Left lung (tissue), 10 donors: ENCODE results near the gene CD276. TPM values are rescaled to one million over a fixed set of nuclear protein-coding genes. Genes with fewer than 3 reads are reported as not detected.

Experiments
- ATAC-seq: fragments of 200-7000 bp; cut with Tn5 transposase; one replicate; pipeline ENCODE4 v1.9.1; 2020; ENCODE audit warnings: moderate library complexity
- DNase-seq, 4 donors: peaks; one replicate each; pipeline ENCODE4 v3.0.0-alpha.2; 2013 to 2020
- H3K27ac ChIP-seq, 2 donors: fragments of 200-600 bp; sonication (generic) in 1 of 2; one replicate each; pipeline versions ENCODE4 v1.5.0 to v1.8.0; 2020 to 2021
- H3K27me3 ChIP-seq, 2 donors: fragments of 200-600 bp; sonication (generic) in 1 of 2; one replicate each; pipeline versions ENCODE4 v1.5.0 to v1.8.0; 2020 to 2021
- H3K36me3 ChIP-seq, 2 donors: fragments of 200-600 bp; sonication (generic) in 1 of 2; one replicate each; pipeline versions ENCODE4 v1.5.0 to v1.8.0; 2020 to 2021
- H3K4me1 ChIP-seq, 2 donors: fragments of 200-600 bp; one replicate each; pipeline ENCODE4 v1.8.0; 2021
- H3K4me3 ChIP-seq, 2 donors: fragments of 200-600 bp; sonication (generic) in 1 of 2; one replicate each; pipeline versions ENCODE4 v1.5.0 to v1.8.0; 2020 to 2021; ENCODE audit warnings: mild to moderate bottlenecking in 1 of 2
- H3K9me3 ChIP-seq, 2 donors: fragments of 200-600 bp; sonication (generic) in 1 of 2; one replicate each; pipeline versions ENCODE4 v1.5.0 to v1.8.0; 2020 to 2021
- CTCF ChIP-seq, 2 donors: fragments of 200-600 bp; sonication (generic) in 1 of 2; IDR thresholded peaks; one replicate each; pipeline versions ENCODE4 v1.5.0 to v1.8.0; 2021; ENCODE audit warnings: antibody characterized with exemption in 2 of 2
- intact Hi-C, 2 donors: fragments of 100-400 bp; cut with DNase I; formaldehyde crosslinking; loops; one replicate each; pipeline versions ENCODE4 v1.11.2 to v1.14.2; 2022
- polyA plus RNA-seq, 6 donors: library from polyadenylated mRNA; unstranded; fragments of 120-200 nt; gene quantifications; one replicate each; pipeline ENCODE4 v1.2.1, GENCODE V29; 2013; ENCODE audit not compliant: insufficient read length in 6 of 6
- total RNA-seq, 2 donors: library from RNA; stranded (reverse); fragmentation: NEBNext Ultra II Directional; extraction: Animal tissue kit (Norgen Biotek cat#: 25700); gene quantifications; one replicate each; pipeline ENCODE4 v1.2.1, GENCODE V29; 2021
- donor health status: DM: no; HTN: yes; CAD: no.
- donor health status: DM: no; HTN: no; CAD: no.

Gene CD276
- total and polyA plus RNA-seq, 8 donors: 71.9 to 185 (median 156) TPM

- H3K9me3 ChIP-seq: no peaks in the 10 kb centered on the region
- H3K36me3 ChIP-seq: no peaks in the 10 kb centered on the region
- no peak for TF ChIP-seq CTCF (IDR thresholded peaks at IDR 0.05)
- no peak overlapping the region for H3K27ac ChIP-seq
- H3K4me3 ChIP-seq: no peak overlapping the region
- ATAC-seq (no peak), DNase-seq (no peak)
- intact Hi-C loops: no loop called here
- H3K27me3 ChIP-seq: peaks cover 0 to 6% of the 10 kb centered on the region in 2 donors
- peaks cover 0 to 11% of the 10 kb centered on the region in 2 donors for H3K4me1 ChIP-seq
Observed at GRCh38 chr15:73648014-73648295, 36.2 kb upstream of the CD276 start.

GRCh38 chr15:73650416-73651126 lies 33.6 kb upstream of the CD276 start:
- H3K4me3 ChIP-seq: no peak overlapping the region
- DNase-seq: no peak
- ATAC-seq: no peak
- peaks cover 0 to 6% of the 10 kb centered on the region in 2 donors for H3K27me3 ChIP-seq
- no peaks in the 10 kb centered on the region for H3K9me3 ChIP-seq
- no peaks in the 10 kb centered on the region for H3K36me3 ChIP-seq
- no peak for TF ChIP-seq CTCF (IDR thresholded peaks at IDR 0.05)
- H3K4me1 ChIP-seq: peaks cover 0 to 11% of the 10 kb centered on the region in 2 donors
- H3K27ac ChIP-seq: no peak overlapping the region
- intact Hi-C loops: no loop called here

- H3K36me3 ChIP-seq: no peaks in the 10 kb centered on the region
- H3K4me1 ChIP-seq: peaks cover 0 to 11% of the 10 kb centered on the region in 2 donors
- intact Hi-C loops: no loop called here
- H3K4me3 ChIP-seq: no peak overlapping the region
- no peak for DNase-seq
- H3K9me3 ChIP-seq: no peaks in the 10 kb centered on the region
- peaks cover 0 to 3% of the 10 kb centered on the region in 2 donors for H3K27me3 ChIP-seq
- ATAC-seq: no peak
- no peak for TF ChIP-seq CTCF (IDR thresholded peaks at IDR 0.05)
- H3K27ac ChIP-seq: no peak overlapping the region
Observed at GRCh38 chr15:73654659-73655058, 29.5 kb upstream of the CD276 start.

- Histone ChIP-seq H3K27me3 (peaks cover 0 to 3% of the 10 kb centered on the region in 2 donors), H3K4me3 (no peak overlapping the region), H3K4me1 (peaks cover 0 to 8% of the 10 kb centered on the region in 2 donors), H3K27ac (no peak overlapping the region), H3K9me3 (no peaks in the 10 kb centered on the region), H3K36me3 (no peaks in the 10 kb centered on the region)
- intact Hi-C loops: no loop called here
- no peak for TF ChIP-seq CTCF (IDR thresholded peaks at IDR 0.05)
- DNase-seq: no peak
- ATAC-seq: no peak
Observed at GRCh38 chr15:73655724-73656123, 28.5 kb upstream of the CD276 start.

GRCh38 chr15:73658645-73659044 lies 25.5 kb upstream of the CD276 start:
- H3K9me3 ChIP-seq: peaks cover 0 to 6% of the 10 kb centered on the region in 2 donors
- no peak for DNase-seq
- no peaks in the 10 kb centered on the region for H3K4me1 ChIP-seq
- ATAC-seq: no peak
- peaks cover 0 to 3% of the 10 kb centered on the region in 2 donors for H3K27me3 ChIP-seq
- no peak overlapping the region for H3K4me3 ChIP-seq
- TF ChIP-seq CTCF (IDR thresholded peaks at IDR 0.05): no peak
- no peaks in the 10 kb centered on the region for H3K36me3 ChIP-seq
- no peak overlapping the region for H3K27ac ChIP-seq
- intact Hi-C loops: no loop called here
